NCI-H1436 (cell line): ENCODE measurements around the gene UNC80.
"Not testable (repeated sequence)": the region's sequence is repeated elsewhere in the genome, so short reads cannot be mapped to it uniquely, and the experiment has no call there.

Source experiments
- DNase-seq: peaks from one replicate; lab custom pipeline; 2025; lab: John Stamatoyannopoulos, UW

The UNC80 gene, protein sequence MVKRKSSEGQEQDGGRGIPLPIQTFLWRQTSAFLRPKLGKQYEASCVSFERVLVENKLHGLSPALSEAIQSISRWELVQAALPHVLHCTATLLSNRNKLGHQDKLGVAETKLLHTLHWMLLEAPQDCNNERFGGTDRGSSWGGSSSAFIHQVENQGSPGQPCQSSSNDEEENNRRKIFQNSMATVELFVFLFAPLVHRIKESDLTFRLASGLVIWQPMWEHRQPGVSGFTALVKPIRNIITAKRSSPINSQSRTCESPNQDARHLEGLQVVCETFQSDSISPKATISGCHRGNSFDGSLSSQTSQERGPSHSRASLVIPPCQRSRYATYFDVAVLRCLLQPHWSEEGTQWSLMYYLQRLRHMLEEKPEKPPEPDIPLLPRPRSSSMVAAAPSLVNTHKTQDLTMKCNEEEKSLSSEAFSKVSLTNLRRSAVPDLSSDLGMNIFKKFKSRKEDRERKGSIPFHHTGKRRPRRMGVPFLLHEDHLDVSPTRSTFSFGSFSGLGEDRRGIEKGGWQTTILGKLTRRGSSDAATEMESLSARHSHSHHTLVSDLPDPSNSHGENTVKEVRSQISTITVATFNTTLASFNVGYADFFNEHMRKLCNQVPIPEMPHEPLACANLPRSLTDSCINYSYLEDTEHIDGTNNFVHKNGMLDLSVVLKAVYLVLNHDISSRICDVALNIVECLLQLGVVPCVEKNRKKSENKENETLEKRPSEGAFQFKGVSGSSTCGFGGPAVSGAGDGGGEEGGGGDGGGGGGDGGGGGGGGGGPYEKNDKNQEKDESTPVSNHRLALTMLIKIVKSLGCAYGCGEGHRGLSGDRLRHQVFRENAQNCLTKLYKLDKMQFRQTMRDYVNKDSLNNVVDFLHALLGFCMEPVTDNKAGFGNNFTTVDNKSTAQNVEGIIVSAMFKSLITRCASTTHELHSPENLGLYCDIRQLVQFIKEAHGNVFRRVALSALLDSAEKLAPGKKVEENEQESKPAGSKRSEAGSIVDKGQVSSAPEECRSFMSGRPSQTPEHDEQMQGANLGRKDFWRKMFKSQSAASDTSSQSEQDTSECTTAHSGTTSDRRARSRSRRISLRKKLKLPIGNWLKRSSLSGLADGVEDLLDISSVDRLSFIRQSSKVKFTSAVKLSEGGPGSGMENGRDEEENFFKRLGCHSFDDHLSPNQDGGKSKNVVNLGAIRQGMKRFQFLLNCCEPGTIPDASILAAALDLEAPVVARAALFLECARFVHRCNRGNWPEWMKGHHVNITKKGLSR (N-terminal part only)

DNA sequence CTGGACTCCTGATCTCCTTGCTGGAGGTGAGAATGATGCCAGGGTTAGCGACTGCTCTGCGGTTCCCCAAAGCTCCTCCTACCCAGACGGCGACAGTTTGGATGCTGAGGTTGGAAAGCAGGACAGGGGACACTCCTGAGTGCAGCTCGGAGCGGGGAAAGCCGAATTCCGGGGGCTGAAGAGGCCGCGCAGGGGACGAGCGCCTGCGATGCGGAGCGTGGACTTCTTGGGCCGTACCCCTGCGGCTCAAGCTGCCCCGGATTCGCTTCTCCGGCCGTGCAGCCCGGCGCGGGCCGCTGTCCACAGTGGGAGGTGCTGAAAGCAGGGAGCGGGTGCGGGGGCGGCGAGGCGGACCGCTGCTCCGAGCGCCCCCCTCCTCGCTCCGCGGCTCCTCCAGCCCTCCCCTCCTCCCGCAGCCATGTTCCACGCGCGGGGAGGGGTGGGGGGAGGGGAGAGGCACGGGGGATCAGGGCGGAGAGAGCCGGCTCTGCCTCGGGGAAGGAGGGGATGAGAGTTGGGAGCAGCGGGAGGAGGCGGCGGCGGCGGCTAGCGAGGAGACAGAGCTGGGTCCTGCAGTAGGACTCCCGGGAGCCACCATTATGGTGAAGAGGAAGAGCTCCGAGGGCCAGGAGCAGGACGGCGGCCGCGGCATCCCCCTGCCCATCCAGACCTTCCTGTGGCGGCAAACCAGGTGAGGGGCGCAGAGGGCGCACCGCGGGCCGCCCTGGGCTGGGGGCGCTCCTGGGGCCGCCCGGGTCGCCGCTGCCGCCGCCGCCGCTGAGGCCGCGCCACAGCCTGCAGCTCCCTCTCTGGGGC is at the start of gene UNC80:
UNC80 (plus strand) TSS at position 359 of the 816 bp plus-strand sequence; CDS start at position 600, 241 bp downstream.
- peak; percentile 55 for DNase-seq

DNA sequence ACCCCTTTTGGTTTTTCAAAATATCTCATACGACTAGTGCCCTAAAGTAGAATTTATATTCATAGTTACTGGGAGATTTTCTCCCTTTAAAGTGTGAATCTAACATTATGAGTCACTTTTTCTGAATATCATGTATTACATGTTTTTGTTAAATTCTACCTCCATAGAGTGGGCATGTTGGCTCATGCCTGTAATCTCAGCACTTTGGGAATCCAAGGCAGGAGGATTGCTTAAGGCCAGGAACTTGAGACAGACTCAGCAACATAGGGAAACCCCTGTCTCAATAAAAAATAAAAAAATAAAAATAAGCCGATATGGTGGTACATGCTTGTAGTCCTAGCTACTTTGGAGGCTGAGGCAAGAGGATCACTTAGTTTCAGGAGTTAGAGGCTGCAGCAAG is 45.3 kb upstream of the UNC80 start:
- DNase-seq: no peak

DNA sequence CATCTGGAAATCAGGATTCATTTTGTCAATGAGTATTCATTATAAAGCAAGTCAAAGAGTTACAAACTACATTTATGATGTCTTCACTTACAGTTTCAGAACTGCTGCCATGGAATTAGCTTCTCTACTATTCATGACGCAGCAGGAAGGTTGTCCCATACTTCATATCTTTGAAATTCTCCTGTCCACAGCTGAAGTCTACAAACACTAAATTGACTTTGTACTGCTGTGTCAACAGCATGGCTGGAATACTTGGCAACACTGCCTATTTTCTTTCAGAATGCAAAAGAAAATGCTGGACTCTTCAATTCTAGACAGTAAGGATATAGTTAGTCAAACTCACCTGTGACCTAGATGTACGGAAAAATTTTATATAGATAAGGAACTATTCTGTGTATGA is 44.6 kb upstream of the UNC80 start:
- DNase-seq: no peak

DNA sequence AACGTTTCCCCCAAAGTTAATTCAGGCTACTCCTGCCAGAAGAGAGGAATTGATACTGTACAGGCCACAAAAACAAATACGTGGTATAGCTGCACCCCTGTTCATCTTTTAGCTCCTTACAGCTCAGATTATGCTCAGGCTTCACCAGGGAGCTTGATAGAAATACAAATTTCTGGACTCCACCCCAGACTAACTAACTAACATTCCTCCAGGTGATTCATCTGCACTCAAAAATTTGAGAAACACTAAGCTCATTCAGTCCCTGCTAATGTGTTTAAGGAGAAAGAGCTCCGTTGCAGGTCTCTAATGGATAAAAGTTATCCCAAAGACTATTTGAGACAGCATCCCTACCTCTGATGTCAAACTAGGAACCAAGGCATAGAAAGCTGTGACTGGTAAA is 36.8 kb upstream of the UNC80 start:
- no peak for DNase-seq

DNA sequence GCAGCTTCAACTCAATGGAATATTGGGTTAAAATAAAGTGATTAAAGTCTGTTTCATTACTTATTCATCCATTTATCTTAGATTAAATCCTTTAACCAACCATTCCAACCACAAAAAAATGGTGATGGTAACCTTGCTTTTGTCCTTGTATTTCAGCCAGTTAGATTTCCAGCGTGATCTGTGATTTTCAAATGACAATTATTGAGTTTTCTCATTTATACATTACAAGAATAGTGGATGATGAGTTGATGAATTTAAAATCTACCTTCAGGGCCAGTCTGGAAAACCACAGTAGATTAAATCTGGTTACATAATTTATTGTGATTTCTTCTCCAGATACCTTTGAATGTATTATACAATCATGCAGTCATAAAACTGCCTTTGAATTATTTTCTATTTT is 29.7 kb upstream of the UNC80 start:
- DNase-seq: no peak

DNA sequence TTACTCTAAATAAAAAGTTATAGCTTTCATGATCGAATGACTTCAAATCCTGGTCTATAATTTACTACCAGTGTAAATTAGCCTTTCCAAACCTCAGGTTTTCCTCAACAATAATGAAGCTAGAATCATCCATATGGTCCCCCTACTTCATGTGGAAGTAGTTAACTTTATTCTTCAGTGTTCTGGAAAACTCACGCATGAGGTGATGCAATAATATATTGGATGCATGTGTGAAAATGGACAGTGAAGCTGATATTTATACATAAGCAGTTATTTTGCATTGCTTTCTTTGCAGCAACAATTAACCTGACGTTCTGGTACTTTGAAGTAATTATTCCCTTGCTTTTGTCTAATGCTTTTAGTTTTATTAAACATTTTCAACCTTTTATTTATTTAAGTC is 18.6 kb upstream of the UNC80 start:
- DNase-seq: no peak

DNA sequence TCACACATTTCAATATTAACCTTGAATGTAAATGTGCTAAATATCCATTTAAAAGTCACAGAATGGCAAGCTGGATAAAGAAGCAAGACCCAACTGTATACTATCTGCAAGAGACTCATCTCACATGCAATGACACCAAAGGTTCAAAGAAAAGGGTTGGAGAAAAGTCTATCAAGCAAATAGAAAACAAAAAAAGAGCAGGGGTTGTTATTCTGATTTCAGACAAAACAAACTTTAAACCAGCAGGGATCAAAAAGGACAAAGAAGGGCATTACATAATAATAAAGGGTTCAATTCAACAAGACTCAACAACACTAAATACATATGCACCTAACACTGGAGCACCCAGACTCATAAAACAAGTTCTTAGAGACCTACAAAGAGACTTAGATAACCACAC is 14.5 kb upstream of the UNC80 start:
- no peak for DNase-seq

DNA sequence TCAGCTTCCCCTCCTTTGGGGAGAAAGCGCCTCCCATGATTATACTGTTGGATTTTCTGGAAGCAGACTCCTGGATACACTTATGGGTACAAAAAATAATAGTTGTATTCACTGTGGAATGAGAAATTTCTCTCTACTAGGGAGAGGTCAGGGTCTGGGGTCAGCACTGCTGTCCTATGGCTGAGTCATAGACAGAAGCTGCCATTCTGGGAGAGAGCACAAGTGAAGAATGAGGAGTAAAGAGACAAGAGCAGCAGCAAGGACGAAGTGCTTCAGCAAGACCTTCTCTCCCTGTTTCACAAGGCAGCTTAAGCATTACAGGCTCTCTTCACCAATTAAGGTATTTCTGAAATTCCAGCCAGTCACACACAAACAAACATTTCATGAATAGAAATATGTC is 10.1 kb upstream of the UNC80 start:
- DNase-seq: no peak

DNA sequence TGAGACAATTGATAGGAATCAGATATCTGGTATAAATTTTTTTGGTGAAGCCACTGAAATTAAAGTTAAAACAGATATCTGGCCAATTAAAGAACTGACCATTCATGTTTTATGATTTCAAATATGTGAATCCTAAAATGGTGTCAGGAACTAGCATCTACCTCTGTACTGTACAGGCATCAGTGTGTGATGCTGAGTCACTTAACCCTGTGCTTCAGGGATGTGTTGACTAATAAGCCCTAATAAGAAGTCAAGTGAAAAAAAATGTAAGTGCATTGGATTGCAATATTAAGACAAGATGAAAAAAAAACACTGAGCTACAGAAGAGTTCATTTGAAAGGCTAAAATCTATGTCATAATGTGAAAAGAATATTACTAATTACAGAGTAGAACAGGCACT is 9.1 kb upstream of the UNC80 start:
- DNase-seq: no peak

DNA sequence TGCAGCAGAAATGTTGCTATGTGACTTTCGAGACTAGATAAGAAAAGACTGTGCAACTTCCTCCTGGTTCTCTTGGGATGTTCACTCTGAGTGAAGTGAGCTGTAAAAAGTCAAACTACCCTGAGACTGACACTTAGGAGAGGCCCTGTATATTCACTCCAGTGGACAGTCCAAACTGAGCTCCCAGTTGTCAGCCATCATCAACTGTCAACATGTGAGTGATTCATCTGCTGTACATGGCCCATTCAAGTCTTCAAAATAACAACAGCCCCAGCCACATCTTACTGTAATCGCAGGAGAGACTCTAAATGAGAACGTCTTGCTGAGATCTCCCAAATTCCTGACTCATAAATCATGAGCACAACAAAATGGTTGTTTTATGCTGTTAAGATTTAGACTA is 8.5 kb upstream of the UNC80 start:
- no peak for DNase-seq

DNA sequence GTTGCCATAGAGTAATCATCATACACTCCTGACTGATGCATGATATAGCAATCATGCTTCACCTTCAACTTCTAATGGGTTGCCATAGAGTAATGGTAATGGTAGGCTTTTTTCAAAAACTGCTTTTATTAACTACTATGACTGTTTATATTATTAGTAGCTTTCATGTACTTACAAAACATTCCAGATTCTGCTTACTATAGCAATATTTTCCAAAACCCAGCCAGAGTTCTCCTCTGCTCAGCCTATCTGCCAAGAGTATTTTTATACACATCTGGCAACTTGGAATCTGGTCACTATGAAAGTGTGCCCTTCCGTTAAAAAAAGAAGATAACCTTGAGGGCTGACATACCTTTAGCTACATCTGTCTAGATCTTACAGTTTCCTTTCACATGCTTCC is 5.0 kb upstream of the UNC80 start:
- DNase-seq: no peak

DNA sequence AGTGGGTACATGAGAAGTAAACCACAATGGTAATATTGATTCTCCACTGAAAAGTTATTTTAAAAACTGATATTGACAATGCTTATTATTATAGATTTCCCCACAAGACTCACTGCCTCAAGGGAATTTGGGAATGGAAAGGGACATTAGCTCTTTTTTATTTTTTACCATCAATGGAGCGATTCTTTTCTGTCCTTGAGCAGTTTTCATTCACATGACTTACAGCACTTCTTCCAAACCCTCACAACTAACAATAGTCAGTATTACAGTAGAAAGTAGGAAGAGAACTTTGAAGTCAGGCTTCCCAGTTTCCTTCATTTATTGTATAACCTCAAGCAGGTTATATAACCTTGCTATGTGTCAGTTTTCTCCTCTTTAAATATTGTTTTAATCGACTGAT is 4.3 kb upstream of the UNC80 start:
- no peak for DNase-seq

DNA sequence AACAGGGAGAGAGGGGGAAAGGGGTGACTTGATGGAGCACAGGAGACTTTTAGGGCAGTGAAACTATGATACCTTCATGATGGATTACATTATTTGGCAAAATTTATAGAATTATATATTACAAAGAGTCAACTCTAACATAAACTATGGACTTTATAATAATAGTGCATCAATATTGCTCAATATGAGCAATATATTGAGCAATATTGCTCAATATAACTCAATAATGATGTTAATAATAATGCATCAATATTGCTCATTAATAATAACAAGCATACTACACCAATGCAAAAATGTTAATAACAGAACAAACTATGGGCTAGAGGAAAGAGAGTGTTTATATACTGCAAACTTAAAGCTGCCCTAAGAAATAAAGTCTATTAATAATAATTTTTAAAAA is 3.1 kb upstream of the UNC80 start:
- no peak for DNase-seq

DNA sequence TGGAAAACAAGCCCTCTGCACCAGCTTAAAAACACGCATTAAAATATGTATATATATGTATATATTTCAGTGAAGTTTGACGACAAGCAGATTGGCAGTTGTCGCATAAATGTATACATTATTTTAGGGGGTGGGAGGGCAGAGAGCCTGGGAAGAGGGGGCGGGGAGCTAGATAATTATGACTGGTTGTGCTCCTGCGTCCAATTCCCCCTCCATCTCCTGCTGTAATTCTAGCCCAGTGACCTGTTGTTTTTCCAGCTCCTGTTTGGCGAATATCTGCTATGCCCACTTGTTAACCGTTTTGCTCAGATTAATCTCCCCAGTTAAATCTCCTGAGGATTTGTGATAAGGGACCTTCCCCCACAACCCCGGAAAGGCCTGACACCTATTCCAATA is 656 bp downstream of the UNC80 start:
- peak; percentile 15 for DNase-seq

DNA sequence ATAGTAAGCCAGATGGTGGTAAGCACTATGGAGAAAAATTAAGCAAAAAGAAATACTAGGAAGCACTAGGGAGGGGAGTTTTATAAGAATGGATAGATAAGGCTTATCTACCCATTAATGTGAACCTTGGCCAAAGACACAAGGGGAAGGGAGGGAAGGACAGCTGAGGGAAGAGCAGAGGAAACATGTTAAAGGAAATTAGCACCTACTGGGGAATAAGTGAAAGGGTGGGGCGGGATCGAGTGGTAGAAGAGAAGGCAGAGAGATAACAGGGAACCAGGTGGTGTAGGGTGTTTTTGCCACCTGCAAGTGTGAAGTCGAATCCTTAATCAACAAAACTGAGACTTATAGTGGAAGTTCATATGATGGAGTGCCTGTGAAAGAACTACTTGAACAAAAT is 1.7 kb downstream of the UNC80 start:
- DNase-seq: no peak

DNA sequence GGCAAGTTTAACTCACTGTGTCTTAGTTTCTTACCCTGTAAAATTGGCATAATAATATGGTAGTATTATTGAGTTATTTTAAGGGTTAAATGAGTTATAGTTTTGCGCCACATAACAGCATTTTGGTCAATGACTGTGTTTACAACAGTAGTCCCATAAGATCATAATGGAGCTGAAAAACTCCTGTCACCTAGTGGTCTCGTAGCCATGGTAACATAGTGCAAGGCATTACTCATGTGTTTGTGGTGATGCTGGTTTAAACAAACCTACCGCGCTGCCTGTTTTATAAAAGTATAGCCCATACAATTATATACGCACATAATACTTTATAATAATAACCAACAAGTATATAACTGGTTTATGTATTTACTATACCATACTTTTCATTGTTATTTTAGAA is 15.8 kb downstream of the UNC80 start:
- no peak for DNase-seq

DNA sequence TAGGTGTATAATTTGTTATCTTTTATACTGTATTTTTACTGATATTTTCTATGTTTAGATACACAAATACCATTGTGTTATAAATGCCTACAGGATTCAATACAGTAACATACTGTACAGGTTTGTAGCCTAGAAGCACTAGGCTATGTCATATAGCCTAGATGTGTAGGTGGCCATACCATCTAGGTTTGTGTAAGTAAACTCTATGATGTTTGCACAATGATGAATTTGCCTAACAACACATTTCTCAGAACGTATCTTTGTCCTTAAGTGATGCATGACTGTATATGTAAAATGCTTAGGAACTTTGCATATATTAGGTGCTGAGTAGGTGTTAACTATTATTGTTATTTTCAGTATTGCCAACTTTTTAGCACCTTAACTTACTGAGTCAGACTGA is 17.3 kb downstream of the UNC80 start:
- no peak for DNase-seq

DNA sequence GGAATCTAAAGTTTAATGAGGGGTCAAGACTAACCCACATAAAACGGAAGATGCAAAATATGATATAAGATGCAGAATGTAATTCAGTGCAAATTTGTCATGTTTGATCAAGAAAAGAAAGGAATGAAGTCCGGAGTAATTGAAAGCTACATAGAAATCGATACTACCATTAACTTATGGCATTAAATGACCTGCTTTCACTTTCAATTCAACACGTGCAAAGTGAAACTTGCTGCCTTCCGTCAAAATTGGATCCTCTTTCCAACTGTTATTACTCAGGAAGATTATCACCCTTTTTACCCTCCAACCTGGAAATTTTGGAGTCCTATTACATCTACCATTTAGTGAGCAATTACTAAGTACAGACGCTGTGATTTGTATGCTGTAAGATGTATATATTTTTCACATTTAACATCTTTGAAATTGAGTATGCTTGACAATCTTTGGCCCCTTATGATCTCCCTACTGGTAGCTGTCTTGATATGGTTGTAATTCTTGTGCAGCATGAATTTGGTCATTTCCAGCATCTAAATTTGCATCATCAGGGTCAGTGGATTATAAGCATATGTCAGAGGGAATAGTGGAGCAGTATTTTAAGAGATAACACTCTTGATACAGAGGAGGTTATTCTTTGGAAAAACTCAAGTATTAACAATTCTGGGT is 18.6 kb downstream of the UNC80 start:
- DNase-seq: no peak

DNA sequence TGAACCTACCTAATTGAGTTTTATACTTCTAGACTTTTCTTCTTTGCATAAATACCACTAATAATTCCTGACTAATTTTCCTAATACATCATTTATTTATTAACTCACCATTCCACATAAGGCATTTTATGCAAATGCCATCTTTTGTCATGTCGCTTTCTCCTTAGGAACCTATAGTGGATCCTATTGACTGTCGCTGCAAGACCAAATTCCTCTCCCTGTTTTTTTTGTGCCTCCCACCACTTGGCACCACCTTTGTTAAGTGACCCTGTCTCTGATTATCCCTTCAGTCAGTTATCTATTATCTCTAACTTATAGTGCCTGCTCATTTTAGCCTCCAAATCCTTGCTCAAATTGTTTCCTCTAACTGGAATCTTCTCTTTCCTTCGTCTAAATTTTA is 19.5 kb downstream of the UNC80 start:
- DNase-seq: no peak

DNA sequence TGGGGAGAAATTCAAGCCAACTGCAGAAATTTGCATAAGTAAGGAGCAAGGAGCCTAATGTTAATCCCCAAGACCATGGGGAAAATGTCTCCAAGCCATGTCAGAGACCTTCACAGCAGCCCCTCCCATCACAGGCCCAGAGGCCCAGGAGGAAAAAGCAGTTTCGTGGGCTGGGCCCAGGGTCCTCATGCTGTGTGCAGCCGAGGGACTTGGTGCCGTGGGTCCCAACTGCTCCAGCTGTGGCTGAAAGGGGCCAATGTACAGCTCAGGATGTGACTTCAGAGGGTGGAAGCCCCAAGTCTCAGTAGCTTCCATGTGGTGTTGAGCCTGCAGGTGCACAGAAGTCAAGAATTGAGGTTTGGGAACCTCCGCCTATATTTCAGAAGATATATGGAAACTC is 23.8 kb downstream of the UNC80 start:
- not testable (repeated sequence) for DNase-seq

DNA sequence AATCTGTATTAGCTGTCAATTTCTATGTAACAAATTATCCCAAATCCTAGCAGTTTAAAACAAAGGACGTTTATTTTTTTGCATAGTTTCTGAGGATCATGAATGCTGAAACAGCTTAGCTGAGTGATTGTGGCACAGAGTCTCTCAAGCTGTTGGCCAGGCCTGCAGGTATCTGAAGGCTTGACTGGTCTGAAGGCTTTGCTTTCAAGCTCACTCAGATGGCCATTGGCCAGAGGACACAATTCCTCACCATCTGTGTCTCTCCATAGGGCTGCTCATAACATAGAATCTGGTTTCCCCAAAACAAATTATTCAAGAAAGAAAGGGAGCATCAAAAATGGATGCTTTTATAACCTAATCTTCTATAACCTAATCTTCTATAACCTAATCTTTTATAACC is 33.7 kb downstream of the UNC80 start:
- no peak for DNase-seq
